ENCODE data around the gene ABI3.

DNA sequence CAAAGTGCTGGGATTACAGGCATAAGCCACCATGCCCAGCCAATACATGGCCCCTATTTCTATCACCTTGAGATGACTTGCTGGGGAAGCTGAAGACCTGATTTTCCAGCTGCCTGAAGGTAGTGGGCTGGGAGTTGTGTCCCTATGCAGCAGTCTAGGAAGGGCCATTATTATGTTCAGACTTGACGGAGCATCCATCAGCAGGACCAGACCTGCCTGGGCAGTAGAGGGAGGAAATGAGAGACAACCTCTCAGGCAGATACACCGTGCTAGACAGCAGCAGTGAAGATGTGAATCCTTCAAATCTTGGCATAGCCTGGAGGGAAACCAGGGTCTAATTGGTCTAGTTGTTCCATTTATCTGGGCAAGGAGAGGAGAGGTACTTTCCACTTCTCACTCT lies 55.7 kb downstream of the ABI3 start:
- TF ChIP-seq ZNF384 (IDR thresholded peaks at IDR 0.05; ENCODE audit: low read depth, low read length) (no peak), CHCHD3 (CRISPR knock-in tag; IDR thresholded peaks at IDR 0.05) (no peak), EHMT2 (IDR thresholded peaks at IDR 0.05) (no peak), YY1 (IDR thresholded peaks at IDR 0.05; ENCODE audit: borderline replicate concordance in 1 of 3, control insufficient read depth in 1 of 3, extremely low read depth in 1 of 3, insufficient read depth in 3 of 3, insufficient read length in 1 of 3, insufficient replicate concordance in 2 of 3, low read depth in 1 of 3, low read length in 2 of 3) (no peak), CEBPG (CRISPR knock-in tag; IDR thresholded peaks at IDR 0.05) (no peak), CEBPG (tag; conservative IDR thresholded peaks at IDR 0.05 in 1 of 2, IDR thresholded peaks at IDR 0.05 in 1 of 2) (no peak), ZNF3 (CRISPR knock-in tag; IDR thresholded peaks at IDR 0.05) (no peak), NFIC (IDR thresholded peaks at IDR 0.05) (no peak), ZBTB8A (IDR thresholded peaks at IDR 0.05; ENCODE audit: partially characterized antibody) (no peak), SP1 (CRISPR knock-in tag; IDR thresholded peaks at IDR 0.05) (no peak), HNRNPK (IDR thresholded peaks at IDR 0.05; ENCODE audit: low read depth, low read length, poor library complexity, severe bottlenecking) (no peak), CTCF (IDR thresholded peaks at IDR 0.05 in 2 of 3, conservative IDR thresholded peaks at IDR 0.05 in 1 of 3; ENCODE audit: insufficient read depth in 2 of 3, low read depth in 1 of 3, low read length in 3 of 3) (no peak), SAP30 (IDR thresholded peaks at IDR 0.05; ENCODE audit: borderline replicate concordance, insufficient read depth, low read depth, low read length, poor library complexity, severe bottlenecking) (no peak), EP300 (IDR thresholded peaks at IDR 0.05; ENCODE audit: low read length) (no peak)
- TF ChIP-seq, protein P1, sequence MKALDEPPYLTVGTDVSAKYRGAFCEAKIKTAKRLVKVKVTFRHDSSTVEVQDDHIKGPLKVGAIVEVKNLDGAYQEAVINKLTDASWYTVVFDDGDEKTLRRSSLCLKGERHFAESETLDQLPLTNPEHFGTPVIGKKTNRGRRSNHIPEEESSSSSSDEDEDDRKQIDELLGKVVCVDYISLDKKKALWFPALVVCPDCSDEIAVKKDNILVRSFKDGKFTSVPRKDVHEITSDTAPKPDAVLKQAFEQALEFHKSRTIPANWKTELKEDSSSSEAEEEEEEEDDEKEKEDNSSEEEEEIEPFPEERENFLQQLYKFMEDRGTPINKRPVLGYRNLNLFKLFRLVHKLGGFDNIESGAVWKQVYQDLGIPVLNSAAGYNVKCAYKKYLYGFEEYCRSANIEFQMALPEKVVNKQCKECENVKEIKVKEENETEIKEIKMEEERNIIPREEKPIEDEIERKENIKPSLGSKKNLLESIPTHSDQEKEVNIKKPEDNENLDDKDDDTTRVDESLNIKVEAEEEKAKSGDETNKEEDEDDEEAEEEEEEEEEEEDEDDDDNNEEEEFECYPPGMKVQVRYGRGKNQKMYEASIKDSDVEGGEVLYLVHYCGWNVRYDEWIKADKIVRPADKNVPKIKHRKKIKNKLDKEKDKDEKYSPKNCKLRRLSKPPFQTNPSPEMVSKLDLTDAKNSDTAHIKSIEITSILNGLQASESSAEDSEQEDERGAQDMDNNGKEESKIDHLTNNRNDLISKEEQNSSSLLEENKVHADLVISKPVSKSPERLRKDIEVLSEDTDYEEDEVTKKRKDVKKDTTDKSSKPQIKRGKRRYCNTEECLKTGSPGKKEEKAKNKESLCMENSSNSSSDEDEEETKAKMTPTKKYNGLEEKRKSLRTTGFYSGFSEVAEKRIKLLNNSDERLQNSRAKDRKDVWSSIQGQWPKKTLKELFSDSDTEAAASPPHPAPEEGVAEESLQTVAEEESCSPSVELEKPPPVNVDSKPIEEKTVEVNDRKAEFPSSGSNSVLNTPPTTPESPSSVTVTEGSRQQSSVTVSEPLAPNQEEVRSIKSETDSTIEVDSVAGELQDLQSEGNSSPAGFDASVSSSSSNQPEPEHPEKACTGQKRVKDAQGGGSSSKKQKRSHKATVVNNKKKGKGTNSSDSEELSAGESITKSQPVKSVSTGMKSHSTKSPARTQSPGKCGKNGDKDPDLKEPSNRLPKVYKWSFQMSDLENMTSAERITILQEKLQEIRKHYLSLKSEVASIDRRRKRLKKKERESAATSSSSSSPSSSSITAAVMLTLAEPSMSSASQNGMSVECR (CRISPR knock-in tag; IDR thresholded peaks at IDR 0.05), result no peak

All from K562 (cell line).